ENCODE data around the gene CDR2.
"Not testable (repeated sequence)": the region's sequence is repeated elsewhere in the genome, so short reads cannot be mapped to it uniquely, and the experiment has no call there.

CDR2 gene

DNA sequence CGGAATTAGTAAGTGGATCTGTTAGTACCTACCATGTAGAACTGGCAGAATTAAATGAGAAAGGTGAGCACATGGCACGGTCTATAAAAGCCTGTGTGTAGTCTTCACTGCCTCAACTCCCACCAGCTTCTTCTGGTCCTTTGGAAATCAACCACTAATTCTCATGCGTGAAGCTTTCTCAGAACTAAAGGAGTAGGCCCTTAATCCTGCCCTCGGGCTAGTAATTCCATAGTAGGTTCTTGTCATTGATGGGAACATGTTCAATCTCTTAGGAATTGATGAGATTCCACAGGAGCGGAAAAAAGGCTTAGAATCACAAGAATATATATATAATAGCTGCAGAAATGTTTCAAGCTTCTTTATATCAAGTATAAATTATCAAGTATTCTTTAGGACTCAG, 21.7 kb downstream of the CDR2 start:
- no peak for FAIRE-seq
- no peak for TF ChIP-seq POLR2A (IDR thresholded peaks at IDR 0.05; ENCODE audit: low read depth, low read length)

DNA sequence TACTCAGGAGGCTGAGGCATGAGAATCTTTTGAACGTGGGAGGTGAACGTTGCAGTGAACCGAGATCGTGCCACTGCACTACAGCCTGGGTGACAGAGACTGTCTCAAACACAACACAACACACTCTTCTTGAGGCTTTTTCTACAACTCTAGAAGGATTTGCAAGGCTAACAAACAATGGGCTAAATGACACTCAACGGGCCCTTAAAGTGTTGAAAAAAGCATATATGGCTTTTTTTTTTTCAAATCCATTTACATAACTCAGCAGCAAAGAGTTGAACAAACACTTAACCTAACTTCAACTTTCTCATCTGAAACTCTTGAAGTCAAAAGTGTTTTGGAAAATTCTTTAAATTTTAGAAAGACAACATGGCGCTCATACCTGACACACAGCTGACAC, 22.3 kb downstream of the CDR2 start:
- TF ChIP-seq POLR2A (IDR thresholded peaks at IDR 0.05; ENCODE audit: low read depth, low read length), result no peak
- DNase-seq (ENCODE audit: insufficient read length, low spot score), result no peak
- FAIRE-seq, result no peak

More for the DNA sequence above, 21.7 kb downstream of the CDR2 start:
- no peak for DNase-seq (ENCODE audit: insufficient read length, low spot score)

DNA sequence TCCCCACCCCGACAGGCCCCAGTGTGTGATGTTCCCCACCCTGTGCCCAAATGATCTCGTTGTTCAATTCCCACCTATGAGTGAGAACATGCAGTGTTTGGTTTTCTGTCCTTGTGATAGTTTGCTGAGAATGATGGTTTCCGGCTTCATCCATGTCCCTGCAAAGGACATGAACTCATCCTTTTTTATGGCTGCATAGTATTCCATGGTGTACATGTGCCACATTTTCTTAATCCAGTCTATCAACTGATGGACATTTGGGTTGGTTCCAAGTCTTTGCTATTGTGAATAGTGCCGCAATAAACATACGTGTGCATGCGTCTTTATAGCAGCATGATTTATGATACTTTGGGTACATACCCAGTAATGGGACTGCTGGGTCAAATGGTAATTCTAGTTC, 23.4 kb downstream of the CDR2 start:
- not testable (repeated sequence) for DNase-seq (ENCODE audit: insufficient read length, low spot score); FAIRE-seq

DNA sequence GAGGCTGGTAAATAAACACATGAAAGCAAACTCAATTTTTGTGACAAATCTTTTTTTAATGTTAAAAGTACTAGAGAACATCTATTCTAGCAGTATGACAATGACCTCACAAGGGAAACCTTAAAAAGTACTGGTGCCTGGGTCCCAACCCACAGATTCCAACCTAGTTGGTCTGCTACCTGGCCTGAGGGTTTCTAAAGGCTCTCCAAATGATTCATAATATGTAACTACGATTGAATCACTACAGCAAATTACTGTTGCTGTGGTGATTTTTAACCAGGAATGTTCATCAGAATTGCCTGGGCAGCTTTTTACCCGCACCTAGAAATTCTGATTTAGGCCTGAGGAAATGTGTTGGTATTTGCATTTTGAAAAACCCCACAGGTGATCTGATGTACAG, 26.1 kb downstream of the CDR2 start:
- no peak for TF ChIP-seq POLR2A (IDR thresholded peaks at IDR 0.05; ENCODE audit: low read depth, low read length)
- DNase-seq (ENCODE audit: insufficient read length, low spot score) (no peak), FAIRE-seq (no peak)

DNA sequence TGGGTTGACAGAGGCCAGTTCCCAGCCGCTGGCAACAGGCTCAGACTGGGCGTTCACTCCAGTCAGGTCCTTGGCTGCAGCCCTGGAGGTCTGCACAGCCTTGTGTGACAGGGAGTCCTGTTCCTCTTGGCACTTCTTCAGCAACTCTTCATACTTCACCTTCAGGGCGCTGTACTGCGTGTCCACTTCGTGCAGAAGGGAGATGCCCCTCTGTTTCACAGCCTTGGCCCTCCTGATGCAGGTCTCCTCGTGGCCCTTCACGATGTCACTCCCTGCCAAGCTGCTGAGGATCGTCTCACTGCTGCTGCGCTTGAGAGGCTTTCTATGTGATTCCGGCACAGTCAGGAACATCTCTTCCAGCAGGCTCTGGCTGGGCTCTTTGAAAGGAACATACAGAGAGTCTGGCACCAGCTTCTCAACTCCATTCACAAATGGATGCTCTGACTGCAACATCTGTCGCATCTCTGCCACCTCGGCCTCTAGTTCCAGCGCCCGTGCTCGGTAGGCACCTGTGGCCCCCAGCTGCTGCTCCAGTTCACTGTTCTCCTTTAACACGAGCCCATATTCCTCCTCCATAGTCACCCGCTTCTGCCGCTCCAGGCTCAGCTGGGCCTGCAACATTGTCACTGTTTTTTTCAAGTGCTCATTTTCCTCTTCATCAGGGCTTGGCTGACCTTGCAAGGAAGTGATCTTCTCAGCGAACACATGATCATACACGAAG, 27.2 kb downstream of the CDR2 start:
- DNase-seq (ENCODE audit: insufficient read length, low spot score) (no peak), FAIRE-seq (no peak)

DNA sequence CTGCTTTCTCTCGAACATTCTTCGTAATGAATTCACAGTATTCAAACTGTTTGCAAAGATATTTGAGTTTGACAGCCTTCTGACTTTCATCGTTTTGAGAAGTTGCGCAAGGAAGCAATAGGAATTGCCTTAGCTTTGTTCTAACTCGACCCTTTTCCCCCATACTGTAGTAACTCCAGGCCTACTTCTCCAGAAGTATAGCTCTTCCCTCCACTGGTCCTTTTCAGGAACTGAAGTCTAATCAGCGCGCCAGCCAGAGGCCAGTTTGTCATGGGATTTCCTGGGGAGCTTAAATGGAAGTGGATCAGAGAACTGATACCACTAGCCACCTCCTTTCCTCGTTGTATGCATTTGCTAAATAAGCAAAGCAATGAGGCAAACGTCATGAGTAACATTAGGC, 27.9 kb downstream of the CDR2 start:
- no peak for TF ChIP-seq POLR2A (IDR thresholded peaks at IDR 0.05; ENCODE audit: low read depth, low read length)
- no peak for FAIRE-seq
- DNase-seq (ENCODE audit: insufficient read length, low spot score), result no peak

More for the DNA sequence above, 27.2 kb downstream of the CDR2 start:
- TF ChIP-seq POLR2A (IDR thresholded peaks at IDR 0.05; ENCODE audit: low read depth, low read length), result no peak

DNA sequence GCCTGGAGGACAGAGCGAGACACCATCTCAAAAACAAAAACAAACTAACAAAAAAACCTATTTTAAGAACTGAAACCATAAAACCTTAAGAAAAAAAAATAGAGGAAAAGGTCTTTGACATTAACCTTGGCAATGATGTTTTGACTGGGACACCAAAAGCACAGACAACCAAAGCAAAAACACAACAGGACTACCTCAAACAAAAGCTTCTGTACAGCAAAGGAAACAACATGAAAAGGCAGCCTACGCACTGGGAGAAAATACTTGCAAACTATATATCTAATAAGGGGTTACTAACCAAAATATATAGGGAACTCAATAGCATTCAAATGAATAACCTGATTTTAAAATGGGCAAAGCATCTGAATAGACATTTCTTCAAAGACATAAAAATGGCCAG, 32.3 kb downstream of the CDR2 start:
- FAIRE-seq, result no peak
- no peak for TF ChIP-seq POLR2A (IDR thresholded peaks at IDR 0.05; ENCODE audit: low read depth, low read length)
- DNase-seq (ENCODE audit: insufficient read length, low spot score), result no peak

DNA sequence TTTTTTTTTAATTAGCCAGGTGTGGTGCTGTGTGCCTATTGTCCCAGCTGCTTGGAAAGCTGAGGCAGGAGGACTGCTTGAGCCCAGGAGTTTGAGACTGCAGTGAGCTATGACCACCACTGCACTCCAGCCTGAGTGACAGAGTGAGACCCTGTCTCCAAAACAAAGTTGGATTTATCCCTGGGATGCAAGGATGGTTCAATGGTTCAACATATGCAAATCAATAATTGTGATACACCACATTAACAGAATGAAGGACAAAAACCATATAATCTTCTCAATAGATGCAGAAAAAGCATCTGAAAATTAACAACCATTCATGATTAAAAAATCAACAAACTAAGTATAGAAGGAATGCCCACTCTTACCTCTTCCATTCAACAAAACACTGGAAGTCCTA, 33.5 kb downstream of the CDR2 start:
- FAIRE-seq, result no peak
- no peak for DNase-seq (ENCODE audit: insufficient read length, low spot score)
- no peak for TF ChIP-seq POLR2A (IDR thresholded peaks at IDR 0.05; ENCODE audit: low read depth, low read length)

DNA sequence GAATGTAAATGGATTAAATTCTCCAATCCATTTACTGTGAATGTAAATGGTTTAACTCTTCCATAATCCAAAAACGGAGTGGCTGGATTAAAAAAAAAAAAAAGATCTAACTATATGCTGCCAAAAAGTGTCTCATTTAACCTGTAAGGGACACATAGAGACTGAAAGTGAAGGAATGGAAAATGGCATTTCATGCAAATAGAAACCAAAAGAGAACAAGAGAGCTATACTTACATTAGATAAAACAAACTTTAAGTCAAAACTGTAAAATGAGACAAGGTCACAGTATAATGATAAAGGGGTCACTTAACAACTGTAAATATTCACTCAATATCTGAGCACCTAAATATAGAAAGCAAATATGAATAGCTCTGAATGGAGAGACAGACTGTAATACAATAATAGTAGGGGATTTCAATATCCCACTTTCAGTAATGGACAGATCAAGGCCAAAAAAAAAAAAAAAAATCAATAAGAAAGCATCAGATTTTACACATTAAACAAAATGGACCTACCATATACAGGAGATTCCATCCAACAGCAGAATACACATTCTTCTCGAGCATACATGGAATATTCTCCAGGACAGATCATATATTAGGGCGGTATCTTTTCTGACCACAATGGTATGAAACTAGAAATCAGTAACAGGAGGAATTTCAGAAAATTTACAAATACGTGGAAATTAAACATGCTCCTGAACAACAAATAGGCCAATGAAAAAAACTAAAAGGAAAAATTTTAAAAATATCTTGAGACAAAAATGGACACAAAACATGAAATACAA, 36.4 kb downstream of the CDR2 start:
- TF ChIP-seq POLR2A (IDR thresholded peaks at IDR 0.05; ENCODE audit: low read depth, low read length), result no peak
- FAIRE-seq, result no peak
- no peak for DNase-seq (ENCODE audit: insufficient read length, low spot score)

DNA sequence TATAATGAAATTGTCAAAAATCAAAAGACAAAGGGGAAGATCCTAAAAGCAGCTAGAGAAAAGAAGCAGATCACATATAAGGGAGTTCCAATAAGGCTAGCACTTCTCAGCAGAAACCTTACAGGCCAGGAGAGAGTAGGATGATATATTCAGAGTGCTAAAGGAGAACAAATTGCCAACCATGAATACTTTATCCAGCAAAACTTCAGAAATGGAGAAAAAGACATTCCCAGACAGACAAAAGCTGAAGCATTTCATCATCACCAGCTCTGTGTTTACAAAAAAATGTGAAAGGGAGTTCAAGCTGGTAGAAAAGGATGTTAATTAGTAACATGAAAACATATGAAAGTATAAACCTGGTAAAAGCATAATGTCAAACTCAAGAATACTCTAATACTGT, 37.4 kb downstream of the CDR2 start:
- DNase-seq (ENCODE audit: insufficient read length, low spot score), result no peak
- FAIRE-seq, result no peak
- TF ChIP-seq POLR2A (IDR thresholded peaks at IDR 0.05; ENCODE audit: low read depth, low read length), result no peak

DNA sequence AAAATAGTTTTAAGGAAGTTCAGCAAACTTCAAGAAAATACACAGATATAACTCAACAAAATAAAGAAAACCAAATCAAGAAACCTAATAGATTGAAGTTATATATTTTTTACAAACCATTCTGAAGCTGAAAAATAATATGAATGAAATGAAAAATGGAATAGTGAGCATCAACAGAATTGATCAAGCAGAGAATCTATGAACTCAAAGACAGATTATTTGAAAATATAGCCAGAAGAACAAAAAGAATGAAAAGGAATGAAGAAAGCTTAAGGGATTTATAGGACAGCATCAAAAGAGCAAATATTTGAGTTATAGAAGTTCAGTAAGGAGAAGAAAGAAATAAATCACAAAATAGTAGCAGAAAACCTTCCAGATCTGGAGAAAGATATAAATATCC, 37.8 kb downstream of the CDR2 start:
- no peak for DNase-seq (ENCODE audit: insufficient read length, low spot score)
- no peak for FAIRE-seq
- no peak for TF ChIP-seq POLR2A (IDR thresholded peaks at IDR 0.05; ENCODE audit: low read depth, low read length)

DNA sequence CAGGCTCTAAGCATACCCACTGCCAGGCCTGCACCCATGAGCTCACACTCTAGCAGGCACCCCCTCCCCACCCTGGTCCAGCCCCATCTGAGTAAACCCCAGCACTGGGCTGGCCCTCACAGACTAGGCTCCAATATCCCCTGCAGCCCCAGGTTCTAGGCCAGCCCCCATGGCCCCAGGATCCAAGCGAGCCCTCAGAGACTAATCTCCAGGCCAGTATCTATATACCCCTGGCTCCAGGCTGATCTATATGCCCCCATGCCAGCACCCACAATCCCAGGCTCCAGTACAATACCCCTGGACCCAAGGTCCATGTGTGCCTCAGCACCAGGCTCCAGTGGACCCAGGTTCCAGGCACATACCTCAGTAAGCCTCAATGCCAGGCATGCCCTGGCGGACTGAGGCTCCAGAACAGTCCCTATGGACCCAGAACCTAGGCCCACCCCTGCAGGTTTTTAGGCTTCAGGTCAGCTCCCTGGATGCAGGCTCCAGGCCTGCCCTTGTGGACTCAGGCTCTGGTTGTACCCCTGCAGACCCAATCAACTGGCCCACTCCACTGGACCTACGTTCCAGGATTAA, 38.7 kb downstream of the CDR2 start:
- FAIRE-seq, result no peak
- TF ChIP-seq POLR2A (IDR thresholded peaks at IDR 0.05; ENCODE audit: low read depth, low read length), result no peak
- no peak for DNase-seq (ENCODE audit: insufficient read length, low spot score)

DNA sequence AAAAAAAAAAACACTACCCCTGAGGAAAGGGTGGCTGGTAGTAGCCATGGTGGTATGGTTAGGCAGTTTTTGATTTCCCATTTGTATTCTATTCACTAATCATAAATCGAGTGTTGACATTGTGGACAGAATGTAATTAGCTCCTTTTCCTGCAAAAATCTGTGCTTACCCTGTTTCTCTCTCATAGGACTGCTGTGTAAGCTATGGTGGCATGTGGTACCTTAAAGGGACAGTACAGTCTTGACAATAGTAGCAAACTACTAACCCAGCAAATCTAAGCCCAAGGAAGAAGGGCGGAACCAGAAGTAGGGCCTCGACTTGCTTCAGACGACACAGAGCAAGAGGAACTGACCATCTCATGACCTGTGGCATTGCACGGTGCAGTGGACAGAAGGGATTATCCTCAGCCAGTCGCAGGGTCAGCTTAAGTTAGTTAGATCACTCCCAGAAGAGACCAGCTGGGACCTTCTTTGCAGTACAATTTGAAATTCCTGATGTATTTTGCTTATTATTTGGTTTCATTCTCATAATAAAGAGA, 40.9 kb downstream of the CDR2 start:
- TF ChIP-seq POLR2A (IDR thresholded peaks at IDR 0.05; ENCODE audit: low read depth, low read length), result no peak
- no peak for DNase-seq (ENCODE audit: insufficient read length, low spot score)
- peak; percentile 53 for FAIRE-seq

DNA sequence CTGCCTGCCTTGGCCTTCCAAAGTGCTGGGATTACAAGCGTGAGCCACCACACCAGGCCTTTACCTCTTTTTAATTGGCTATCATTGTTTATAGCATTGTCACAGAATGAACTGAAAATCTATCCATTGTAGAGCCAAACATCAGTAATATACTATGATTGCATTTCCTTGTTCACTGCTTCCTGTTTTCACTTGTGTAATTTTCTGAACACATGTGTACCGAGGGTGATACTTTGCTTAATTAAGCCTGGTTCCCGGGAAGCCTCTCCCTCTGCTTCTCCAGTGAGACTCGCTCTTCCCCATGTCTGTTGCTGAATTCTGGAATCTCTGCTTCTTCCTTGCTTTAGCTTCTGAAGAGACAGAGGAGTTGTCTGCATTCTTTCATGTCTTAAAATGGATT, 44.1 kb downstream of the CDR2 start:
- DNase-seq (ENCODE audit: insufficient read length, low spot score), result no peak
- no peak for FAIRE-seq
- TF ChIP-seq POLR2A (IDR thresholded peaks at IDR 0.05; ENCODE audit: low read depth, low read length), result no peak

Data from H54 (cell line).